GM21360 (cell line): ENCODE results near the gene REM2.
A peak's percentile ranks its signal among the peaks of the same experiment; 100 is the strongest.
"Not testable (repeated sequence)": the region's sequence is repeated elsewhere in the genome, so short reads cannot be mapped to it uniquely, and the experiment has no call there.

ENCODE experiments used
- ATAC-seq: cut with Tn5 transposase; IDR thresholded peaks from one replicate; pipeline ENCODE4 v1.9.1; 2021; ENCODE audit warnings: mild to moderate bottlenecking, moderate library complexity; ENCODE audit not compliant: unreplicated experiment

Gene REM2

DNA sequence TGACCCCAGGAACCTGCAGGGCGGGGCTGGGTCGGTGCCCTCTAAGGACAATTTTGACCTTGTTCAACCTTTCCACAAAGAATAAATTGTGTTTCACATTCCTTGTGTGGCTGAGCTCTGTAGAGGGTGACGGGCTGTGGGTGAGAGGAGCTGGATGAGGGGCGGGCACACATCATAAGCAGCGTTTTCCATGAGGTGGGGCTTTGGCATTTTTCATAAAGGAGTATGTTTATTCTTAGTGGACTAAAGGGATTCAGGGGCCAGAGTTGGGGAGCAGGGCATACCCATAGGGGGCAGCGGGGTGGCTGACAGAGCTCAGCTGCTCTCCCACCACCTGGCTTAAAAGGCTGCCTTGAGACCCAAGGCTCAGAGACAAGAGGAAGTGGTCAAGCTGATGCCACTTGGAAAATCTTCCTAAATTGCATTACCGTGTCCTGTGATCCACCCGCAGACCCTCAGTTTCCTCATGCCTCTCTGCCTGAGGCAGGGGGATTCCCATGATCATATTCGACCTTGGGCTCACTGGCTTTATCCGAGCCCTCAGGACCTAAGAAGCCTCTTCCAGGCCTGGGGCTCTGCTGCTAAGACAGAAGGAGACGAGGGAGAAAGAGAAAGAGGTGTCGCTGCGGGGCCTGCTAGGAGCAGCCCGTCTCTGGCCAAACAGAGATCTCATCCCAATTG, 35.2 kb upstream of the REM2 start:
- no peak for ATAC-seq

- ATAC-seq: no peak
These were observed 34.5 kb upstream of the REM2 start for GRCh38 chr14:22848351-22849164.

GRCh38 chr14:22849212-22849819, 33.7 kb upstream of the REM2 start:
- no peak for ATAC-seq

GRCh38 chr14:22850944-22851764, 31.9 kb upstream of the REM2 start:
- ATAC-seq: no peak

- ATAC-seq: not testable (repeated sequence)
These were observed 30.8 kb upstream of the REM2 start for GRCh38 chr14:22852178-22852577.

DNA sequence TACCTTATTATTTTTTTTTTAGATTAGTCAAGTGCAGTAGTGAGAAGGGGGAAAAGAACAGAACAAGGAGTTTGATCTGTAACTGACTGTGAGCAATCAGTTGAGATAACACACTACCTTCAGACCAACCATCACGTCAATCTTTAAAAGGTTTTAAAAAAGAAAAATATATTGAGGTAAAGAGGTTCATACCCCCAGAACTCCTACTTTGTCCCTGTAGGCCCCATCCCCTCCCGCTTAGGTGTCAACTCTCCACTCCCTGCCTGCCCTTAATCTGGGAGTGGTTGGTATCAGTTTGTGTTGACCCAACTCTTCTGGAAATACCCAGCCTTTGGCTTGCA, 30.5 kb upstream of the REM2 start:
- no peak for ATAC-seq

DNA sequence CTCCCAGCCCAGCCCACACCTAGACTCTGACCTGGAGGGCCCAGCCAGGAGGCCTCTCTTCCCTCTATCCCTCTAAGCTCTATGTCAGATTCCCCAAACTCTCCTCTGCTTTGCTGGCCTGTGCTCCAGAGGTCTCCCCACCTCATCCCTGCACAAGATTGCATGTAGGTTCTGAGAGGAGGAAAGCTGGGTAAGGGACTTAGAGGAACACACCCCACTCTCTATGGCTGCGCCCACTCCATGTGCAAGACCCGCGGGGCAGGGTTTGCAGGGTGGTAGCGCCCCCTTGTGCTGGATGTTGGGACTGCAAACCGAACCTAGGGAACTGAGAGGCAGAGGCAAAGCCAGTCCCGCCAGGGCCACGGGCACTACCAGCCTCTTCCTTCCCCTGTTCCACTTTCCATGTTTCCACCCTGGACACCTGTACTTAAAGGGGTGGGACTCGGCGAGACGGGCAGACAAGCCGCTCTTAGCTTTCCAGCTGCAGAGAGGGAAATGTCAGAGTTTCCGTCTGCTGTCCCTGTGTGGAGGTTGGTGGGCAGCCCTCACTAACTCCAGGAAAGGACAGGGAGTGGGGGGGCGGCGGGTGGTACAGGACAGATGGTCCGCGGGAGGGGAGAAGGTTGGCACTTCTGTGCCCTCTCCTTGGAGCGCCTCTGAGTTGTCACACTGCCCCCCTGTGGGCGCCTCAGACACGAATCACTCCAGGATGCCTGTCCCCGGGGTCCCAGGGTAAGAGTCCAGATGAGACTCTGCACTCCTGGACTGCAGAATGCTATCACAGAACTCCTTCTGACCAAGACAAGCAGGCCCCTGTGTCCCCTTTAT, 29.9 kb upstream of the REM2 start:
- ATAC-seq: peak; percentile 77

DNA sequence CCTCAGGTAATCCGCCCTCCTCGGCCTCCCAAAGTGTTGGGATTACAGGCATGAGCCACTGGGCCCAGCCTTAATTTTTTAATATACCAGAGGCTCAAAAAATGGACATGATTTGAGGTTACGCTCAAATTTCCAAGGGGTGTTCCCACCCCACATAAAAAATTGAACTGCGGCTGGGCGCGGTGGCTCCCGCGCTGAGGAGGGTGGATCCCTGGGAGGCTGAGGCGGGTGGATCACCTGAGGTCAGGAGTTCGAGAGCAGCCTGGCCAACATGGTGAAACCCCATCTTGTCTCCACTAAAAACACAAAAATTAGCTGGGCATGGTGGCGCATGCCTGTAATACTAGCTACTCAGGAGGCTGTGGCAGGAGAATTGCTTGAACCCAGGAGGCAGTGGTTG, 28.7 kb upstream of the REM2 start:
- not testable (repeated sequence) for ATAC-seq

DNA sequence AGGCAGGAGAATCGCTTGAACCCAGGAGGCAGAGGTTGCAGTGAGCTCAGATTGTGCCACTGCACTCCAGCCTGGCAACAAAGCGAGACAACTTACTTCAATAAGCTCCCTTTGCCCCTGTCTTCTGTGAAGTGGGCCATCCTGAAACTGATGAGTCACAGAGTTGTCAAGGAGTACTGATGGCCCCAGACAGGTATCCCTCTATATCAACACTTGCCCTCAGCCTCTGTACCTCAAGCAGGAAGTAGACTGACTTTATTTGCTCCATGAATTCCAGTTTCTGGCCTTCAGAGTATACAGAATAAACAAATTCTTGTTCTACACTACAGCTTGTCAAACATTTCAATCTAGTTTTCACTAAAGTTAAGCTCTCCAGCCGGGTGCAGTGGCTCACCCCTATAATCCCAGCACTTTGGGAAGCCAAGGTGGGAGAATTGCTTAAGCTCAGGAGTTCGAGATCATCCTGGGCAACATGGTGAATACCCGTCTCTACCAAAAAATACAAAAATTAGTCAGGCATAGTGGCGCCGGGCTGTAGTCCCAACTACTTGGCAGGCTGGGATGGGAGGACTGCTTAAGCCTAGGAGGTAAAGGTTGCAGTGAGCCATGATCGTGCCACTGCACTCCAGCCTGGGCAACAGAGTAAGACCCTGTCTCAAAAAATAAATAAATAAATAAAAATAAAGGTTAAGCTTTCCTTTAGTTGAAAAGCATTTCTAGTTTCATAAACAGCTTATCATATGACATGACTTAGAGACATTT, 27.9 kb upstream of the REM2 start:
- no peak for ATAC-seq

DNA sequence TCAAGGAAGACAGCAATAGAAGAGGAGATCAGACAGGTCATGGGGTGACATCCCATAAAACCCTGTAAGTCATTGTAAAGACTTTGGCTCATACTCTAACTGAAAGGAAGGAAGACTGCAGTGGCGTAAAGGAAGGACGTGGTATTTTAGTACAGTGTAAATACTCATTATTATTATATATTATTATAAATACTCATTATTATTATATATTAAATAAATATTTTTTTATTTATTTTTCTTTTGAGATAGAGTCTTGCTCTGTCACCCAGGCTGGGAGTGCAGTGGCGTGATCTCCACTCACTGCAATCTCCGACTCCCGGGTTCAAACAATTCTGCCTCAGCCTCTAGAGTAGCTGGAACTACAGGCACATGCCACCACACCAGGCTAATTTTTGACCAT, 26.6 kb upstream of the REM2 start:
- no peak for ATAC-seq

- not testable (repeated sequence) for ATAC-seq
These were observed 22.6 kb upstream of the REM2 start for GRCh38 chr14:22860377-22860776.

GRCh38 chr14:22861651-22862050, 21.4 kb upstream of the REM2 start:
- no peak for ATAC-seq

DNA sequence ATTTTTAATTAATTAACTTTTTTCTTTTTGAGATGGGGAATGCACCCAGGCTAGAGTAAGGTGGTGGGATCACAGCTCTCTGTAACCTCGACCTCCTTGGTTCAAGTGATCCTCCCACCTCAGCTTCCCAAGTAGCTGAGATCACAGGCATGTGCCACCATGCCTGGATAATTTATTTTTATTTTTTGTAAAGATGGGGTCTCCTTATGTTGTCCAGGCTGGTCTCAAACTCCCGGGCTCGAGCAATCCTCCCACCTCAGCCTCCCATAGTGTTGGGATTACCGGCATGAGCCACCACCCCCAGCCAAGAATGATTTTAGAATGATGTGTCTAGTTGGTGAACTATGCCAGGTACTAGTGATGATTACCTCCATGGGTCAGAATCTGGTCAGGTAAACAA, 18.0 kb upstream of the REM2 start:
- ATAC-seq: no peak

DNA sequence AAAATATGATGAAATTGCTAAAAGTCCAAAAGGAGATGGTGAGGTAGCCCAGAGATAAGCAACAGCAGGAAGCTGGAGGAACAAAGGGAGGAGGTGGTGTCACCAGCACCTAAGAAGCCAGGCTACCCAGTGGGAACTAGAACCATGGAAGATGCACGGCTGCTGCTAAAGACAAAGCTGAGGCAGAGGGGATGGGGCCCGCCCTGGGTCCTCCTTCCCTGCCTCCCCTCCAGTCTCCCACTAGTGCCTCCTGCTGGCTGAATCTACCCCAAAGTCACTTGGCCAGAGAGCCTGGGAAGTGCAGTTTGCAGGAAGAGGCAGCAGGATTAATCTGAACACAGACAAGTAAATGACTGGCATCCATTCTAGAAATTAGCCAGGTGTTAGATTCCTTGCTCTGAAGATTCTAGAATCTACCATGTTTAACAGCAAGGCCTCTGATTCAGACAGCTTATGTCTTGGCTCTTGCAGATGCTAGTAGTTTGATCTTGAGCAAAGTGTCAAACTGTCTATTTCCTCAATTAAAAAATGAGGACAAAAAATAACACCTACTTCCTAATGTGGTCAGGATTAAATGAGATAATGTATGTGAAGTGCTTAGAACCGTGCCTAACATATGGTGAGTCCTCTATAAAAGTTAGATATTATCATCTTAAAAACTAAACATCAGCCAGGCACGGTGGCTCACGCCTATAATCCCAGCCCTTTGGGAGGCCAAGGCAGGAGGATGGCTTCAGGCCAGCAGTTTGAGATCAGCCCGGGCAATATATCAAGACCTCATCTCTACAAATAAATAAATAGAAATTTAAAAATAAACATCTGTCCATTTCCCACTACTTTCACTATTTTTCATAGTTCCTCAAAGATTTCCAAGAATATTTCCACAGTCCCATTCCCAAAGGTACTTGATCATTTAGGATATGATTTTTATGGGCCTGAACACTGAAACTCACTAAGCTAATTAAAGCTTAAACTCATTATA, 17.3 kb upstream of the REM2 start:
- ATAC-seq: no peak

DNA sequence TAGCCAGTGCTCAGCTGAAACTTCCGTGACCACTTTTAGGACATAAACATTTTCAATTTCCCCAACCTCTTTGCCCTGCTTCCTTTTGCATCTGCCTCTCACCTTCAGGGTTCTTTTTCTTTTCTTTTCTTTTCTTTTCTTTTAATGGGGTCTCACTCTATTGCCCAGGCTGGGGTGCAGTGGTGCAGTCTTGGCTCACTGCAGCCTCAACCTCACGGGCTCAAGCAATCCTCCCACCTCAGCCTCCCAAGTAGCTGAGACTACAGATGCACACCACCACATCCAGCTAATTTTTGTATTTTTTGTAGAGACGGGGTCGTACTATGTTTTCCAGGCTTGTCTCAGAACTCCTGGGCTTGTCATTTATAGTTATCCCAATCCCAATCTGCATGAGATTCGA, 16.1 kb upstream of the REM2 start:
- ATAC-seq: no peak

DNA sequence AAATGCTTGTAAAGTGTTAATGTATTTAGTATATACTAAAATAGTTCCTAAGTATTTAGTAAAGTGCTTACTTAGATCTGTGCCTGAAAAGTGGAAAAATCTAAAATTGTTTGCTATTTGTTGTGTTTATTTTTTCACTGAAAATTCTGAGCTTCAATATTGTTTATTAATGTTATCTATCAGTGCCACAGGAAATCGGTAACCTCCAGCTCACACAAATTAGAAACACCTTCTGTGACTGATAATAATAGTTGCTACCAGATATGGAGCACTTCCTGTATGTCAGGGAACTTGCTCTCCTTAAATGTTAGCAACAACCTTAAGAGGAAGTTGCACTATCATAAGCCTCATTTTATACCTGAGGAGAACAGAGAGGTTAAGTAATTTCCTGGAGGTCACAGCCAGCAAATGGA, 12.2 kb upstream of the REM2 start:
- peak; percentile 28 for ATAC-seq

DNA sequence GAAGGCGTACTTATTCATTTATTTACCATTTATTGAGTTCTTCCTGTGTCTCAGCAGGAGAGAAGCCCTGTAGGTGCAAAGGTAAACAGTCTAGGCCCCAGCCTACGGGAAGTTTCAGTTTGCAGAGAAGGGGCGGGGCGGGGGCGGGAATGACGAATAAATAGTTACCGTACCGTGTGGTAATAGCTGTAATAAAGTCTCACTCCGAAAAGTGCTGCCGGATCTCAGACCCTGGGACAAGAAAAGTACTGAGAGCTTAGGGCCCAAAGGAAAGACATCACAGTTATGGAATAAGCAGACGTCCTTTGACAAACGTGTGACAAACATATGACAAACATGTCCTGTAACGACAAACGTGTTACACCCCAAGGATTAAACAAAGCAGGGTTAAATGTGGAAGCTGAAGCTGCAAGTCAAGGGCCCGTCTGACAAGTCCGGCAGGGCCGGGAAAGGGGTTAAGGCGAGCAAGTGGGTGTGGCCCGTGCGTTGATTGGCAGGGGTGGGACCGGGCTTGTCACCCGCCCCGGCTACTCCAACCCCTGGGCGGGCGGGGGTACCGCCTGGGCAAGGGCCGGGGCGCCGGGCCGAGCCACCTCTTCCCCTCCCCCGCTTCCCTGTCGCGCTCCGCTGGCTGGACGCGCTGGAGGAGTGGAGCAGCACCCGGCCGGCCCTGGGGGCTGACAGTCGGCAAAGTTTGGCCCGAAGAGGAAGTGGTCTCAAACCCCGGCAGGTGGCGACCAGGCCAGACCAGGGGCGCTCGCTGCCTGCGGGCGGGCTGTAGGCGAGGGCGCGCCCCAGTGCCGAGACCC, 11.6 kb upstream of the REM2 start, which contains the start of gene LRP10:
Gene LRP10, plus strand, starts transcription at position 517 of the 809 bp plus-strand sequence. CDS start 564 bp downstream, outside the sequence.
- ATAC-seq: peak; percentile 72
